ENCODE results near the gene PCDH1.

PCDH1 gene

GRCh38 chr5:141849415-141850243, 28.6 kb downstream of the PCDH1 start:
- peak overlapping the region; percentile 99 for H2AFZ ChIP-seq (ENCODE audit: low read depth, low read length, severe bottlenecking)
- no peaks in the 10 kb centered on the region for H3F3A ChIP-seq (ENCODE audit: insufficient read depth)
- H3K4me3 ChIP-seq (ENCODE audit: insufficient read depth, low read length, poor library complexity, severe bottlenecking), result peak overlapping the region; percentile 78
- peak overlapping the region; percentile 98 for H3K4me2 ChIP-seq (ENCODE audit: low read depth, low read length, poor library complexity, severe bottlenecking)
- no peaks in the 10 kb centered on the region for H3K79me2 ChIP-seq (ENCODE audit: insufficient read depth, low read length)
- H3K9ac ChIP-seq (ENCODE audit: low read length), result peak overlapping the region; percentile 71
- H3K36me3 ChIP-seq (ENCODE audit: low read length), result no peaks in the 10 kb centered on the region
- H4K20me1 ChIP-seq (ENCODE audit: low read depth, low read length), result no peaks in the 10 kb centered on the region
- 0 out of 2 replicates have a peak, but pooled peaks have one; percentile 39 for TF ChIP-seq EZH2phosphoT487 (conservative IDR thresholded peaks at IDR 0.05; ENCODE audit: low read length)
- no peak for TF ChIP-seq CTCF (IDR thresholded peaks at IDR 0.05; ENCODE audit: insufficient read depth, low read length, poor library complexity, severe bottlenecking)
- no peaks in the 10 kb centered on the region for H3K9me2 ChIP-seq (replicated peaks; ENCODE audit: insufficient read depth, low read length)
- no peaks in the 10 kb centered on the region for H3K9me3 ChIP-seq (ENCODE audit: insufficient read depth, low read length)
- H3K27me3 ChIP-seq (ENCODE audit: low read length), result no peaks in the 10 kb centered on the region
- no peak overlapping the region; the same call in 1 of the 2 replicates for H3K27ac ChIP-seq (ENCODE audit: low read depth, low read length)

GRCh38 chr5:141848744-141849414, 29.3 kb downstream of the PCDH1 start:
- Histone ChIP-seq H4K20me1 (ENCODE audit: low read depth, low read length) (no peaks in the 10 kb centered on the region), H3K4me3 (ENCODE audit: insufficient read depth, low read length, poor library complexity, severe bottlenecking) (peak overlapping the region; percentile 78), H3K9me3 (ENCODE audit: insufficient read depth, low read length) (no peaks in the 10 kb centered on the region), H3K27me3 (ENCODE audit: low read length) (no peaks in the 10 kb centered on the region), H3K9me2 (replicated peaks; ENCODE audit: insufficient read depth, low read length) (no peaks in the 10 kb centered on the region), H3K79me2 (ENCODE audit: insufficient read depth, low read length) (no peaks in the 10 kb centered on the region), H3K36me3 (ENCODE audit: low read length) (no peaks in the 10 kb centered on the region), H3K9ac (ENCODE audit: low read length) (peak overlapping the region; percentile 71), H3K27ac (ENCODE audit: low read depth, low read length) (no peak overlapping the region), H3K4me2 (ENCODE audit: low read depth, low read length, poor library complexity, severe bottlenecking) (peak overlapping the region; percentile 98), H2AFZ (ENCODE audit: low read depth, low read length, severe bottlenecking) (peak overlapping the region; percentile 99), H3F3A (ENCODE audit: insufficient read depth) (no peaks in the 10 kb centered on the region)
- no peak for TF ChIP-seq CTCF (IDR thresholded peaks at IDR 0.05; ENCODE audit: insufficient read depth, low read length, poor library complexity, severe bottlenecking)
- TF ChIP-seq EZH2phosphoT487 (conservative IDR thresholded peaks at IDR 0.05; ENCODE audit: low read length), result no peak

GRCh38 chr5:141846031-141846430, 32.2 kb downstream of the PCDH1 start:
- Histone ChIP-seq H2AFZ (ENCODE audit: low read depth, low read length, severe bottlenecking) (no peak overlapping the region), H3K36me3 (ENCODE audit: low read length) (no peaks in the 10 kb centered on the region), H3K4me2 (ENCODE audit: low read depth, low read length, poor library complexity, severe bottlenecking) (no peak overlapping the region), H3K9me2 (replicated peaks; ENCODE audit: insufficient read depth, low read length) (no peaks in the 10 kb centered on the region), H3K79me2 (ENCODE audit: insufficient read depth, low read length) (no peaks in the 10 kb centered on the region), H3K9me3 (ENCODE audit: insufficient read depth, low read length) (no peaks in the 10 kb centered on the region), H3K4me3 (ENCODE audit: insufficient read depth, low read length, poor library complexity, severe bottlenecking) (no peak overlapping the region), H3K27ac (ENCODE audit: low read depth, low read length) (no peak overlapping the region), H3F3A (ENCODE audit: insufficient read depth) (no peaks in the 10 kb centered on the region), H3K9ac (ENCODE audit: low read length) (no peak overlapping the region), H4K20me1 (ENCODE audit: low read depth, low read length) (no peaks in the 10 kb centered on the region), H3K27me3 (ENCODE audit: low read length) (no peaks in the 10 kb centered on the region)
- TF ChIP-seq CTCF (IDR thresholded peaks at IDR 0.05; ENCODE audit: insufficient read depth, low read length, poor library complexity, severe bottlenecking) (no peak), EZH2phosphoT487 (conservative IDR thresholded peaks at IDR 0.05; ENCODE audit: low read length) (no peak)
